Fibroblast of the conjunctiva (primary cell): Measurements from ENCODE around the gene HEXIM2.
"Not testable (repeated sequence)": the region's sequence is repeated elsewhere in the genome, so short reads cannot be mapped to it uniquely, and the experiment has no call there.

Source experiments
- DNase-seq: peaks from one replicate; pipeline ENCODE4 v3.0.0-alpha.2; 2010; ENCODE audit warnings: low read depth

The HEXIM2 gene

GRCh38 chr17:45170280-45170930, 8.7 kb downstream of the HEXIM2 start:
- no peak for DNase-seq

GRCh38 chr17:45170931-45171337, 9.3 kb downstream of the HEXIM2 start:
- peak; percentile 91 for DNase-seq

- no peak for DNase-seq
These were observed 9.9 kb downstream of the HEXIM2 start for GRCh38 chr17:45171338-45172231.

- no peak for DNase-seq
These were observed 10.5 kb downstream of the HEXIM2 start for GRCh38 chr17:45172232-45172540.

- DNase-seq = peak; percentile 59
These were observed 11.0 kb downstream of the HEXIM2 start for GRCh38 chr17:45172541-45173286.

- DNase-seq = no peak
These were observed 14.1 kb downstream of the HEXIM2 start for GRCh38 chr17:45175759-45176115.

DNA sequence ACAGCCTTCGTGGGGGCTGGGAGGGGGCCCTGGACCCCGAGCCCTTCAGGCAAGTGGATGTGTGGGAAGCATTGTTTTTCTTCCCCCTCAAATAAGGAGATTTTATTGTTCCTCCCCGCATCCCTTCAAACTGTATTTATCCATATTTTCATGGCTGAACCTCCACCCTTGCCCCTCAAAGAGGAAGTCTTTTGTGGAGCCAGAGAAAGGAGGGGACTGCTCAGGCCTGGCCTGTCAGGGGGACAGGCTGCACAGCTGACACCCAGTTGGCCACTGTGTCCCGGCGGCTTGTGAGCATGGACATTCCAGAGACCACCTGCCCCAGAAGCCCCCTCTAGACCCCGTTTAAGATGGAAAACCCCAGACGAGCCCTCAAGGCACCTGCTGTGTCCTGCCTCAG, 15.9 kb downstream of the HEXIM2 start:
- no peak for DNase-seq

DNA sequence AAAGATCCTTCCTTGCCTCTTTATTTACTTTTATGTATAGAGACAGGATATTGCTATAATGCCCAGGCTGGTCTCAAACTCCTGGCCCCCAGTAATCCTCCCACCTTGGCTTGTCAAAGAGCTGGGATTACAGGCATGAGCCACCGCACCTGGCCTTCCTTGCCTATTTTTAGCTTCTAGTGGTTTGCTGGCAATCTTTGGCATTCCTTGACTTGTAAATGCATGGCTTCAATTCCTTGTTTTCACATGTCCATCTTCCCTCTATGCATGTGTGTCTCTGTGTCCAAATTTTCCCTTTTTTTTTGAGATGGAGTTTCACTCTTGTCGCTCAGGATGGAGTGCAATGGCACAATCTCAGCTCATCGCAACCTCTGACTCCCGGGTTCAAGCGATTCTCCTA, 22.5 kb downstream of the HEXIM2 start:
- no peak for DNase-seq

DNA sequence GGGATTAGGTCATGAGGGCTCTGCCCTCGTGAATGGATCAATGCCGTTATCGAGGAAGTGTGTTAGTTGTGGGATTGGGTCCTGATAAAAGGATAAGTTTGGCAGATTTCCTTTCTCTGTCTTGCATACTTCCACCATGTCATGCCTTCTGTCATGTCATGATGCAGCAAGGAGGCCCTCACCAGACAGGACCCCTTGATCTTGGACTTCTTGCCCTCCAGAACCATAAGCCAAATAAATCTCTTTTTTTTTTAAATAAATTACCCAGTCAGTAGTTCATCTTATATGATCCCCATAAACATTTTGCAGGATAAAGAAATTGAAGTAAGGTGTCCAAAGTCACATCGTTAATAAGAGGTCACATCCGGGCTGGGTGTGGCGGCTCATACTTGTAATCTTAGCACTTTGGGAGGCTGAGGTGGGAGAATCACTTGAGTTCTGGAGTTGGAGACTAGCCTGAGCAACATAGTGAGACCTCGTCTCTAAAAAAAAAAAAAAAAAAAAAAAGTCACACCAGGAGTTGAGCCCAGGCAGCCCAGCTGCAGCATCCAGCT, 25.2 kb downstream of the HEXIM2 start:
- no peak for DNase-seq

- DNase-seq = no peak
These were observed 27.3 kb downstream of the HEXIM2 start for GRCh38 chr17:45189009-45189408.

- no peak for DNase-seq
These were observed 29.0 kb downstream of the HEXIM2 start for GRCh38 chr17:45190503-45191255.

DNA sequence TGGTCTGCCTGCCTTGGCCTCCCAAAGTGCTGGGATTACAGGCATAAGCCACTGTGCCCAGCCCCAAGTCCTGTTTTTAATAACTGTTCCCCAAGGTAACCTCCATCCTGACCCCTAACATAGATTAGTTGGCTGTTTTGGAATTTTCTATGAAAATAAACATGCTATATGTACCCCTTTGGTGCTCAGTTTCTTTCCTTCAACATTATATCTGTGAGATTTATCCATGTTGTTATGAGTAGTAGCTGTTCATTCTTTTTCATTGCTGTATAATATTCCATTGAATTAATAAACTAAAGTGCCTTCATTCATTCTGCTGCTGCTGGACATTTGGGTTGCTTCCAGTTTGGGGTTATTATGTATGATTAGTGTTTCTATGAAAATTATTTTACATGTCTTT, 33.7 kb downstream of the HEXIM2 start:
- DNase-seq = no peak

GRCh38 chr17:45197108-45197507, 35.4 kb downstream of the HEXIM2 start:
- no peak for DNase-seq

DNA sequence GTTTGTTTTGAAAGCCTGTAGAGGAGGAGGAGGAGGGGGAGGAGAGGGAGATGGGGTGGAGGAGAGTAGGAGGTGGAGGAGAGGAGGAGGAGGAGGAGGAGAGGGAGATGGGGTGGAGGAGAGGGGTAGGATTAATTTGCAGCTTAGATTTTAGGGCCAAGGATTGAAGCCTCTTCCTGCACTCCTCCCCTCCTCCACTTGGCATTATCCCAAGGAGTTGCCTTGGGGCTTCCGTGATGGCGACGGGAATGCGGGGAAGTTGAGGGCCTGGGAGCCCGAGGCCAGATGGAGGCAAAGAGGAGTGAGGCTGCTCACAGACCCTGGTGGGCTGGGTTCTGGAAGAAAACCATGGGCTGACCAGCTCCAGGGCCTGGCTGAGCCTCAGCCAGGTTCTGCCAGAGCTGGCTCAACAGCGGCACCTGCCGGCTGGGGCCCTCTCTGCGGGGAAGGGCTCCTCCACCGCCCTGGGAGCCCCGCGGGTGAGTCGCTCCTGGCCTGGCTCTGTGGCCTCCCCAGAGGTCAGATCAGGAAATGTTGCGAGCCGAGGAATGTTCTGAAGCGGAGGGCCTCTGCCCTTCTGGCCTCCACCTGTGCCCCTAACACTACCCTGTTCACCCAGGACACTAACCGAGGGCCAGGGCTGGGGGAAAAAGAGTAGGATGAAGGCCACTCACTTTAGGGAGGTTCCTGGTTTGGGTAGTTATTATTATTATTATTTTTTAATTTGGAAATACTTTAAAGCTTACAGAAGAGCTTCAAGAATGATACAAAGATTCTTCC, 36.1 kb downstream of the HEXIM2 start:
- DNase-seq = peak; percentile 76

DNA sequence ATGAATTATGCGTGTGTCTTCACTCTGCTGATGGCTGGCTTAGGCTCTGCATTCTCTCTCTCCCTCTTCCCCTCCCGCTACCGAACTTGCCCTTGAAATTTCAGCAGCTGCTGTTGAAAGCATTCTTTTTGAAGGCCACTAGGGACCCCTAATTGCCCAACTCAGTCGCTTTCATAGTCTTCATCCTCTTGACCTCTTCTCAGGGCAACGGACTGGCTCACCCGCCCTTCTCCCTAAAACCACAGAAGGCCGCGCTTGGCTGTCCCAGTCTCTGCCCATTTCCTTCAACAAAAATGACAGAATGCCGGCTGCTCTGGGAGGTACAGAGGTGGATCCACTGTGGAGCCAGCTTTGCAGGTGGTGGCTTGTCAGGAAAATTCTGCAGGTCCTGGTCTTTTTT, 39.0 kb downstream of the HEXIM2 start:
- peak; percentile 22 for DNase-seq

DNA sequence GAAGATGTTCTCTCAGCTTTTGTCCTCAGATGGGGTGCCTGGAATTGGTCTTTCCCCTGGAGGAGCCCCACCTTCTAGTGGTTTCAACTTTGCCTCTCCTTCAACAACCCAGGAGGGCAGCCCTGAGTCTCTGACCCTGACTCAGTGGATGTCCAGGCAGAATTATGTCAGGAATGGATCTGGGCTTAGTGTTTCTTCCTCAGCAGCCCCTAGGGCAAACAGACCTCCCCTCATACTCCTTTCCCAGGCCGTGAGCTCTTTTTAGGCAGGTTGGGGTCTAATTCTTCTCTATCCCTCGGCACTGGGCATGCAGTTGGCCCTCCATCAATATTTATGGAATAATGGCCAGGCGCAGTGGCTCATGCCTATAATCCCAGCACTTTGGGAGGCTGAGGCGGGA, 39.8 kb downstream of the HEXIM2 start:
- no peak for DNase-seq

GRCh38 chr17:45201880-45202279, 40.2 kb downstream of the HEXIM2 start:
- DNase-seq = not testable (repeated sequence)

GRCh38 chr17:45218895-45219661, 57.4 kb downstream of the HEXIM2 start:
- peak; percentile 88 for DNase-seq
